HCT116 (cell line): ENCODE results near the gene TTLL5. TPM values are rescaled to one million over a fixed set of nuclear protein-coding genes. Genes with fewer than 3 reads are reported as not detected.

ENCODE experiments used
- ATAC-seq: fragments of 200-7000 bp; cut with Tn5 transposase; 2 replicates; pipeline ENCODE4 v1.9.1; 2020; ENCODE audit warnings: mild to moderate bottlenecking, moderate library complexity
- BruUV-seq: library from RNA; stranded (reverse); fragments of 400-500 nt; replicated peaks from 2 replicates; lab custom pipeline; 2021; lab: Mats Ljungman, UMichigan
- CTCF ChIA-PET: fragments of 300-600 bp; sonication (Branson Sonifier 250); formaldehyde crosslinking; loops from one replicate; lab custom pipeline; 2021; ENCODE audit warnings: antibody characterized with exemption; lab: Charles Lee
- POLR2A ChIA-PET: fragments of 300-600, 350-600 bp; sonication (Branson Sonifier 250); formaldehyde crosslinking; loops from one replicate; lab custom pipeline; 2021; ENCODE audit warnings: antibody characterized with exemption; lab: Charles Lee
- RAD21 ChIA-PET, 2 experiments: fragments of 300-600 bp; sonication (Branson Sonifier 250); formaldehyde crosslinking; loops; one replicate each; lab custom pipeline; 2023; ENCODE audit warnings: low total read pairs in 2 of 2; ENCODE audit not compliant: uncharacterized antibody in 2 of 2, unreplicated experiment in 2 of 2, low non-redundant PET in 1 of 2; lab: Charles Lee
- DNase-seq: peaks from one replicate; pipeline ENCODE4 v3.0.0-alpha.2; 2010; ENCODE audit warnings: low read depth, low spot score
- H2AFZ ChIP-seq: fragments of 200-600 bp; shearing (Covaris generic), sonication (generic); 2 replicates; pipeline ENCODE4 v1.6.1; 2017; ENCODE audit warnings: low read depth, mixed run types, mixed read lengths, antibody characterized with exemption, low read length; ENCODE audit not compliant: poor library complexity, severe bottlenecking
- H3K27ac ChIP-seq: 2 replicates; pipeline ENCODE4 v1.5.1; 2012; ENCODE audit warnings: low read depth, low read length
- H3K27me3 ChIP-seq: fragments of 200-600 bp; sonication (generic); 2 replicates; pipeline ENCODE4 v1.6.1; 2016; ENCODE audit warnings: mixed run types, low read length, mixed read lengths; ENCODE audit not compliant: insufficient read depth
- H3K36me3 ChIP-seq, 2 experiments: fragments of 200-500 bp in 1 of 2; fragments of 200-600 bp in 1 of 2; sonication (Bioruptor generic) in 1 of 2; sonication (generic) in 1 of 2; 2 replicates each; pipeline versions ENCODE4 v1.5.1 to v1.6.1; 2014 to 2016; ENCODE audit warnings: low read length in 2 of 2, inconsistent platforms in 1 of 2, mixed read lengths in 1 of 2, mixed run types in 1 of 2; ENCODE audit not compliant: insufficient read depth in 2 of 2, control insufficient read depth in 1 of 2
- H3K4me1 ChIP-seq, 2 experiments: fragments of 200-600 bp in 1 of 2; sonication (generic) in 1 of 2; 2 replicates each; pipeline versions ENCODE4 v1.5.1 to v1.6.1; 2012 to 2017; ENCODE audit warnings: low read length in 2 of 2, inconsistent platforms in 1 of 2, mild to moderate bottlenecking in 1 of 2, mixed read lengths in 1 of 2, mixed run types in 1 of 2, moderate library complexity in 1 of 2; ENCODE audit not compliant: insufficient read depth in 2 of 2, control insufficient read depth in 1 of 2
- H3K4me2 ChIP-seq: fragments of 200-600 bp; sonication (generic); 2 replicates; pipeline ENCODE4 v1.6.1; 2017; ENCODE audit warnings: mixed run types, low read length, mixed read lengths
- H3K4me3 ChIP-seq, 2 experiments: fragments of 200-600 bp in 1 of 2; sonication (generic) in 1 of 2; replicated peaks in 1 of 2; 2 replicates each; pipeline ENCODE4 v1.5.1; 2011 to 2016; ENCODE audit warnings: low read length in 2 of 2, control low read depth in 1 of 2, low read depth in 1 of 2, mild to moderate bottlenecking in 1 of 2, mixed read lengths in 1 of 2, mixed run types in 1 of 2
- H3K79me2 ChIP-seq: fragments of 200-600 bp; sonication (generic); 2 replicates; pipeline ENCODE4 v1.6.1; 2017; ENCODE audit warnings: mild to moderate bottlenecking, mixed run types, low read length, moderate library complexity, mixed read lengths; ENCODE audit not compliant: insufficient read depth
- H3K9ac ChIP-seq: fragments of 200-600 bp; sonication (generic); 2 replicates; pipeline ENCODE4 v1.6.1; 2016; ENCODE audit warnings: low read length, mixed read lengths
- H3K9me2 ChIP-seq: fragments of 200-600 bp; sonication (generic), shearing (Covaris generic); 2 replicates; pipeline ENCODE4 v1.6.1; 2017; ENCODE audit warnings: mixed run types, mild to moderate bottlenecking, moderate library complexity; ENCODE audit not compliant: insufficient read depth
- H3K9me3 ChIP-seq, 2 experiments: fragments of 200-500 bp in 1 of 2; fragments of 200-600 bp in 1 of 2; sonication (Bioruptor generic) in 1 of 2; sonication (generic) in 1 of 2; 2 replicates each; pipeline ENCODE4 v1.6.1; 2014 to 2017; ENCODE audit warnings: low read length in 2 of 2, mixed read lengths in 2 of 2, inconsistent platforms in 1 of 2, low read depth in 1 of 2, mild to moderate bottlenecking in 1 of 2, mixed run types in 1 of 2, moderate library complexity in 1 of 2; ENCODE audit not compliant: control insufficient read depth in 1 of 2, insufficient read depth in 1 of 2
- H4K20me1 ChIP-seq: fragments of 200-600 bp; sonication (generic), shearing (Covaris generic); 2 replicates; pipeline ENCODE4 v1.6.1; 2017; ENCODE audit warnings: mixed run types, mild to moderate bottlenecking, moderate library complexity; ENCODE audit not compliant: insufficient read depth
- ATF3 ChIP-seq: IDR thresholded peaks from 2 replicates; pipeline ENCODE4 v1.6.1; 2012
- CBX3 ChIP-seq: IDR thresholded peaks from 2 replicates; pipeline ENCODE4 v1.6.1; 2012; ENCODE audit warnings: low read depth
- CEBPB ChIP-seq: IDR thresholded peaks from 2 replicates; pipeline ENCODE4 v1.6.1; 2012; ENCODE audit warnings: low read depth
- CTCF ChIP-seq, 3 experiments: fragments of 200-600 bp in 1 of 3; sonication (generic) in 1 of 3; IDR thresholded peaks in 2 of 3; conservative IDR thresholded peaks in 1 of 3; 2 replicates each; pipeline ENCODE4 v1.5.1; 2012 to 2017; ENCODE audit warnings: low read depth in 2 of 3, low read length in 2 of 3, antibody characterized with exemption in 1 of 3, borderline replicate concordance in 1 of 3, control low read depth in 1 of 3, mild to moderate bottlenecking in 1 of 3, mixed read lengths in 1 of 3, mixed run types in 1 of 3, moderate library complexity in 1 of 3; ENCODE audit not compliant: insufficient read depth in 1 of 3
- ELF1 ChIP-seq: IDR thresholded peaks from 2 replicates; pipeline ENCODE4 v1.6.1; 2012; ENCODE audit warnings: low read depth, borderline replicate concordance
- EZH2 ChIP-seq: fragments of 200-600 bp; sonication (generic); IDR thresholded peaks from 2 replicates; pipeline ENCODE4 v1.6.1; 2017; ENCODE audit warnings: antibody characterized with exemption, mixed run types
- EZH2phosphoT487 ChIP-seq: fragments of 200-600 bp; IDR thresholded peaks from 2 replicates; pipeline ENCODE4 v1.6.1; 2018; ENCODE audit warnings: antibody characterized with exemption, borderline replicate concordance
- JUND ChIP-seq: IDR thresholded peaks from 2 replicates; pipeline ENCODE4 v1.6.1; 2012
- MAX ChIP-seq: IDR thresholded peaks from 2 replicates; pipeline ENCODE4 v1.6.1; 2012
- POLR2A ChIP-seq: IDR thresholded peaks from 2 replicates; pipeline ENCODE4 v1.7.0; 2011; ENCODE audit warnings: borderline replicate concordance; ENCODE audit not compliant: insufficient read depth, insufficient read length; ENCODE audit errors: extremely low read depth
- POLR2AphosphoS5 ChIP-seq: IDR thresholded peaks from 2 replicates; pipeline ENCODE4 v1.6.1; 2011; ENCODE audit warnings: mild to moderate bottlenecking, low read depth, low read length, moderate library complexity
- RAD21 ChIP-seq: IDR thresholded peaks from 2 replicates; pipeline ENCODE4 v1.6.1; 2012; ENCODE audit warnings: low read depth, mild to moderate bottlenecking
- REST ChIP-seq: IDR thresholded peaks from 2 replicates; pipeline ENCODE4 v1.6.1; 2012; ENCODE audit warnings: low read depth
- SIN3A ChIP-seq: IDR thresholded peaks from 2 replicates; pipeline ENCODE4 v1.6.1; 2012; ENCODE audit warnings: low read depth
- SP1 ChIP-seq: IDR thresholded peaks from 2 replicates; pipeline ENCODE4 v1.6.1; 2012; ENCODE audit warnings: low read depth
- SRF ChIP-seq: IDR thresholded peaks from 2 replicates; pipeline ENCODE4 v1.6.1; 2012; ENCODE audit warnings: low read depth
- TCF7L2 ChIP-seq: IDR thresholded peaks from 2 replicates; pipeline ENCODE4 v1.7.0; 2011; ENCODE audit warnings: borderline replicate concordance, inconsistent platforms; ENCODE audit not compliant: insufficient read depth, insufficient read length; ENCODE audit errors: extremely low read depth
- YY1 ChIP-seq: IDR thresholded peaks from 2 replicates; pipeline ENCODE4 v1.6.1; 2011; ENCODE audit warnings: low read length, low read depth, moderate library complexity, mild to moderate bottlenecking; ENCODE audit not compliant: insufficient replicate concordance; ENCODE audit errors: extremely low read depth
- ZFX ChIP-seq: fragments of 450-650 bp; IDR thresholded peaks from 2 replicates; pipeline ENCODE4 v1.6.1; 2017
- ZNF274 ChIP-seq: fragments of 200-500 bp; sonication (Bioruptor generic); IDR thresholded peaks from 2 replicates; pipeline ENCODE4 v1.6.1; 2014; ENCODE audit warnings: mild to moderate bottlenecking, low read depth, low read length, inconsistent platforms
- intact Hi-C: fragments of 100-400 bp; cut with micrococcal nuclease; formaldehyde crosslinking; loops from 2 replicates; pipeline ENCODE4 v1.10.0; 2022
- total RNA-seq: library from RNA; stranded (reverse); gene quantifications from one replicate; pipeline ENCODE4 v1.2.1, GENCODE V29; 2021; ENCODE audit not compliant: unreplicated experiment

Gene TTLL5
- total RNA-seq, 1 experiment from 2014 or later: 26.2 TPM

GRCh38 chr14:75933712-75934296, 272.8 kb downstream of the TTLL5 start:
- no peaks in the 10 kb centered on the region for H4K20me1 ChIP-seq
- H3K79me2 ChIP-seq: no peaks in the 10 kb centered on the region
- H3K9me2 ChIP-seq: no peaks in the 10 kb centered on the region
- RAD21 ChIA-PET: no interaction called here
- no peak overlapping the region for H3K9ac ChIP-seq
- H3K4me2 ChIP-seq: no peak overlapping the region
- ATAC-seq: no peak
- TF ChIP-seq YY1: no peak
- TF ChIP-seq ZFX: no peak
- TF ChIP-seq REST: no peak
- no peak for TF ChIP-seq SP1
- TF ChIP-seq RAD21: no peak
- TF ChIP-seq TCF7L2: no peak
- TF ChIP-seq CBX3: no peak
- no peak for TF ChIP-seq MAX
- TF ChIP-seq POLR2A: no peak
- TF ChIP-seq JUND: no peak
- TF ChIP-seq ELF1: no peak
- no peak for TF ChIP-seq EZH2phosphoT487
- TF ChIP-seq CEBPB: no peak
- no peak for TF ChIP-seq EZH2
- no peak for TF ChIP-seq ZNF274
- TF ChIP-seq POLR2AphosphoS5: no peak
- TF ChIP-seq SIN3A: no peak
- no peak for TF ChIP-seq SRF
- TF ChIP-seq CTCF (IDR thresholded peaks at IDR 0.05 in 2 of 3, conservative IDR thresholded peaks at IDR 0.05 in 1 of 3; ENCODE audit: borderline replicate concordance in 1 of 3, insufficient read depth in 1 of 3, low read depth in 2 of 3, low read length in 2 of 3): no peak
- TF ChIP-seq ATF3: no peak
- H3K27ac ChIP-seq: no peak overlapping the region
- CTCF ChIA-PET: interaction anchor here (1.1 kb wide), 1 partner anchor 27 kb away, joined by 3 read pairs; no protein-coding TSS in a partner anchor
- no peak for DNase-seq
- no peaks in the 10 kb centered on the region for H3K27me3 ChIP-seq
- intact Hi-C loops: no loop called here
- H3K4me3 ChIP-seq: no peak overlapping the region
- no peaks in the 10 kb centered on the region for H3K4me1 ChIP-seq
- no peaks in the 10 kb centered on the region for H3K36me3 ChIP-seq
- POLR2A ChIA-PET: no interaction called here
- BruUV-seq: no TSS peak
- H2AFZ ChIP-seq: no peak overlapping the region
- H3K9me3 ChIP-seq: no peaks in the 10 kb centered on the region
